Ishikawa (cell line): ENCODE results near the gene RPS29.
A peak's percentile ranks its signal among the peaks of the same experiment; 100 is the strongest.

ENCODE experiments used
- CEBPB ChIP-seq: IDR thresholded peaks from 2 replicates; pipeline ENCODE4 v1.6.1; 2012
- CREB1 ChIP-seq: IDR thresholded peaks from 2 replicates; pipeline ENCODE4 v1.6.1; 2012; ENCODE audit warnings: low read depth
- EGR1 ChIP-seq: IDR thresholded peaks from 2 replicates; pipeline ENCODE4 v1.6.1; 2012
- EP300 ChIP-seq: IDR thresholded peaks from 2 replicates; pipeline ENCODE4 v1.6.1; 2012; ENCODE audit warnings: borderline replicate concordance
- FOXM1 ChIP-seq: IDR thresholded peaks from 2 replicates; pipeline ENCODE4 v1.6.1; 2012; ENCODE audit warnings: low read depth, borderline replicate concordance
- NFIC ChIP-seq: IDR thresholded peaks from 2 replicates; pipeline ENCODE4 v1.6.1; 2012
- RAD21 ChIP-seq: IDR thresholded peaks from 2 replicates; pipeline ENCODE4 v1.6.1; 2012; ENCODE audit warnings: low read depth
- TAF1 ChIP-seq: IDR thresholded peaks from 2 replicates; pipeline ENCODE4 v1.6.1; 2012; ENCODE audit warnings: low read depth, mild to moderate bottlenecking
- TCF12 ChIP-seq: IDR thresholded peaks from 2 replicates; pipeline ENCODE4 v1.6.1; 2012; ENCODE audit warnings: low read depth
- TEAD4 ChIP-seq: IDR thresholded peaks from 2 replicates; pipeline ENCODE4 v1.6.1; 2012
- YY1 ChIP-seq: IDR thresholded peaks from 2 replicates; pipeline ENCODE4 v1.6.1; 2012; ENCODE audit warnings: low read depth
- ZBTB7A ChIP-seq: IDR thresholded peaks from 2 replicates; pipeline ENCODE4 v1.6.1; 2012; ENCODE audit warnings: low read depth
- TF ChIP-seq, protein P1 (sequence below): IDR thresholded peaks from 2 replicates; pipeline ENCODE4 v1.6.1; 2012; ENCODE audit warnings: low read depth, mild to moderate bottlenecking
- TF ChIP-seq, protein P2 (sequence below): IDR thresholded peaks from 2 replicates; pipeline ENCODE4 v1.6.1; 2012
- TF ChIP-seq, protein P3 (sequence below): IDR thresholded peaks from 2 replicates; pipeline ENCODE4 v1.6.1; 2012

The RPS29 gene

DNA sequence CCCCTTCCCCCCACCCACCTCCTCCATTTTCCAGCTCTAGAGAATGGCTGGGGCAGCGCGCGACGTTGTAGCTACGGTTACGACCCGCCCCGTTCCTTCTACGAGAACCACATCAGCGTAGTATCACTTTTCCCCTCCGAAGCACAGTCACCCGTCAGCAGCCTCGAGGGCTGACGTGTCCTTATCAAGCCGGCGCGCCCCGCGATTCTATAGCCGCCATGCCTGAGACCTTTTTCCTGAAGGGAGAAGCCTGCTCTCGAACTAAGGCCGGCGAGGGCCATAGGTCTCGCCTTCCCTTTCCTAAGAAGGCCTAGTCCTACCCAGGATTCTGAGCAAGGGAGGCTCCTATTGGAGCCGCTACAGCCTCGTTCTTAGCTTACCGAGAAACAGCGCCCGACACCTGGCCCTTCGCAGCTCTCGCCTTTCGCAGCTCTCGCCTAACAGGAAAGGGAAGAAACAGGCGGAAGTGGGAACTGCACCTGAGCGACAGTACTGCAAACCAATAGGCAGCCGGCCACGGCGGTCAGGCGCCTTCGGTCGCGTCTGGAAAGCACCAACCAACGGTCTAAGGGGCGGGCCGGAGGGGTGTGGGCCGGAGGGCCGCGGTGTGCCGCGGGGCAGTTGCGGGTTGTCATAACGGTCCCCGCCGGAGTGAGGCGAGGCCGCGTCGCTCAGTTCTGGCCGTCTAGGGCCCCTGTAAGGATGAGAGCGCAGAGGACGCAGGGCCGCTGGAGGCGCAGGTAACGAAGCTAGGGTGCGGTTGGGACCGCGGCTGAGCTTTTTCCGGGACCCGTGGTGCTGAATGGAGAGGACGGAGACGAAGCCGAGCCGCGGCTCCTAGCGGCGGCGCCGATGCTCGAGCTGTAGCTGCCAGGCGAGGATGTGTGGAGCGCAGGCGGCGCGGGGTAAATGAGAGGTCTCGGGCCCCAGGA, 34.3 kb upstream of the RPS29 start, which contains the start of the genes MGAT2 and RPL36AL:
Gene MGAT2, plus strand, starts transcription at position 618 of the 932 bp plus-strand sequence. CDS start 470 bp downstream, outside the sequence.
Gene RPL36AL, minus strand, starts transcription at position 445 of the 932 bp plus-strand sequence. CDS start 1,522 bp downstream, outside the sequence.
- TF ChIP-seq TAF1 (peak; percentile 94), CREB1 (no peak; the same call in 1 of the 2 replicates), CEBPB (no peak), TEAD4 (no peak), FOXM1 (peak; percentile 23; the same call in 1 of the 2 replicates), YY1 (peak; percentile 55; the same call in 1 of the 2 replicates)
- TF ChIP-seq, protein P1, sequence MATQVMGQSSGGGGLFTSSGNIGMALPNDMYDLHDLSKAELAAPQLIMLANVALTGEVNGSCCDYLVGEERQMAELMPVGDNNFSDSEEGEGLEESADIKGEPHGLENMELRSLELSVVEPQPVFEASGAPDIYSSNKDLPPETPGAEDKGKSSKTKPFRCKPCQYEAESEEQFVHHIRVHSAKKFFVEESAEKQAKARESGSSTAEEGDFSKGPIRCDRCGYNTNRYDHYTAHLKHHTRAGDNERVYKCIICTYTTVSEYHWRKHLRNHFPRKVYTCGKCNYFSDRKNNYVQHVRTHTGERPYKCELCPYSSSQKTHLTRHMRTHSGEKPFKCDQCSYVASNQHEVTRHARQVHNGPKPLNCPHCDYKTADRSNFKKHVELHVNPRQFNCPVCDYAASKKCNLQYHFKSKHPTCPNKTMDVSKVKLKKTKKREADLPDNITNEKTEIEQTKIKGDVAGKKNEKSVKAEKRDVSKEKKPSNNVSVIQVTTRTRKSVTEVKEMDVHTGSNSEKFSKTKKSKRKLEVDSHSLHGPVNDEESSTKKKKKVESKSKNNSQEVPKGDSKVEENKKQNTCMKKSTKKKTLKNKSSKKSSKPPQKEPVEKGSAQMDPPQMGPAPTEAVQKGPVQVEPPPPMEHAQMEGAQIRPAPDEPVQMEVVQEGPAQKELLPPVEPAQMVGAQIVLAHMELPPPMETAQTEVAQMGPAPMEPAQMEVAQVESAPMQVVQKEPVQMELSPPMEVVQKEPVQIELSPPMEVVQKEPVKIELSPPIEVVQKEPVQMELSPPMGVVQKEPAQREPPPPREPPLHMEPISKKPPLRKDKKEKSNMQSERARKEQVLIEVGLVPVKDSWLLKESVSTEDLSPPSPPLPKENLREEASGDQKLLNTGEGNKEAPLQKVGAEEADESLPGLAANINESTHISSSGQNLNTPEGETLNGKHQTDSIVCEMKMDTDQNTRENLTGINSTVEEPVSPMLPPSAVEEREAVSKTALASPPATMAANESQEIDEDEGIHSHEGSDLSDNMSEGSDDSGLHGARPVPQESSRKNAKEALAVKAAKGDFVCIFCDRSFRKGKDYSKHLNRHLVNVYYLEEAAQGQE = no peak
- TF ChIP-seq, protein P2, sequence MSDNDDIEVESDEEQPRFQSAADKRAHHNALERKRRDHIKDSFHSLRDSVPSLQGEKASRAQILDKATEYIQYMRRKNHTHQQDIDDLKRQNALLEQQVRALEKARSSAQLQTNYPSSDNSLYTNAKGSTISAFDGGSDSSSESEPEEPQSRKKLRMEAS = peak; percentile 62; the same call in 1 of the 2 replicates
- TF ChIP-seq, protein P3, sequence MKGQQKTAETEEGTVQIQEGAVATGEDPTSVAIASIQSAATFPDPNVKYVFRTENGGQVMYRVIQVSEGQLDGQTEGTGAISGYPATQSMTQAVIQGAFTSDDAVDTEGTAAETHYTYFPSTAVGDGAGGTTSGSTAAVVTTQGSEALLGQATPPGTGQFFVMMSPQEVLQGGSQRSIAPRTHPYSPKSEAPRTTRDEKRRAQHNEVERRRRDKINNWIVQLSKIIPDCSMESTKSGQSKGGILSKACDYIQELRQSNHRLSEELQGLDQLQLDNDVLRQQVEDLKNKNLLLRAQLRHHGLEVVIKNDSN = peak; percentile 87

DNA sequence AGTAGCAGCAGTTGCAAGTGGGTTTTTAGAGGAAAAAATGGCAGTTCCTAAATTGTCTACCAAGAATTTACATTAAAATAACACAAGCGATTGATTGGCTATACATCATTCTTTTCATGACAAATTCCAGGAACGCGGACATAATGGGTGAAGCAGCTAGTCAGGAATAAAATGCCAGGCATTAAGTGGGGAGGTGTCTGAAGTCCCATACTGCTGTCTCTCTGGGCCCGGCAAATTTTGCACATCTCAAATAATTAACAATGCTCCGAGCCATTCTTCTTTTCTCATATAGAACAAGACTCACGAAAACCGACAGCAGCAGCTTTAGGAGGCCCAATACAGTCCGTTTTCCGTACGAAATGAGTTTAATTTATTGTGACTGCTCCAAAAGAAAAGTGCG, 33.5 kb upstream of the RPS29 start:
- no peak for TF ChIP-seq CEBPB
- no peak for TF ChIP-seq FOXM1
- TF ChIP-seq EP300 = no peak
- TF ChIP-seq EGR1 = no peak
- no peak for TF ChIP-seq TEAD4
- TF ChIP-seq RAD21 = no peak
- TF ChIP-seq, protein P2 = no peak
- no peak for TF ChIP-seq CREB1
- TF ChIP-seq, protein P3 = no peak
- no peak for TF ChIP-seq NFIC
- TF ChIP-seq, protein P1 = no peak
- TF ChIP-seq ZBTB7A = no peak
- no peak for TF ChIP-seq YY1

DNA sequence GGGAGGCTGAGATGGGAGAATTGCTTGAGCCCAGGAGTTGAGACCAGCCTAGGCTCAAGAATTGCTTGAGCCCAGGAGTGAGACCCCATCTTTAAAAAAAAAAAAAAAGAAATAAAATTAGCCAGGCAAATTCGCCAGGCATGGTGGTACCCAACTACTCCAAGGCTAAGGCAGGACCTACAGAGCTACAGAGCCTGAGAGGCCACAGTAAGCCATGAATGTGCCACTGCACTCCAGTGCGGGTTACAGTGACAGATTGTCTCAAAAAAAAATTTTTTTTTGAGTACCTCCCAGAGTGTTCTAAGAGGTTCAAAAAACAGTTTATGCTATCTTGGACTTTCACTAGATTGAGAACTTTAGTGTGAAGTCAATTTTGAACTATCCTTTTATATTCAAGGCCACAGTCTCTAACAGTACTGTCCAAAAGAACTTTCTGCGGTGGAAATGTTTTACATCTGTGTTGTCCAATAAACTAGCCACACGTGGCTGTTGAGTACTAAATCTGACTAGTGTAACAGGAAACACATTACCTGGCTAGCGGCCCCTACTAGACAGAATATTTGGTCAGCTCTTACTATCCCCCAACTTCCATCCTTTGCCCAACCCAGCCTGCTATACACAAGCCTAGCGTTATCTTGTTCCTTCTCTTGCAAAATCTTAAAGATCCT, 31.8 kb upstream of the RPS29 start:
- TF ChIP-seq CREB1 (no peak), CEBPB (no peak), TEAD4 (no peak), EGR1 (no peak), RAD21 (no peak), NFIC (no peak), ZBTB7A (no peak), FOXM1 (no peak), TCF12 (no peak), EP300 (no peak), YY1 (no peak), TAF1 (no peak)
- TF ChIP-seq, protein P1 = no peak
- TF ChIP-seq, protein P3 = no peak
- TF ChIP-seq, protein P2 = no peak
